ENCODE results near the gene CMTM8.

CMTM8 gene

DNA sequence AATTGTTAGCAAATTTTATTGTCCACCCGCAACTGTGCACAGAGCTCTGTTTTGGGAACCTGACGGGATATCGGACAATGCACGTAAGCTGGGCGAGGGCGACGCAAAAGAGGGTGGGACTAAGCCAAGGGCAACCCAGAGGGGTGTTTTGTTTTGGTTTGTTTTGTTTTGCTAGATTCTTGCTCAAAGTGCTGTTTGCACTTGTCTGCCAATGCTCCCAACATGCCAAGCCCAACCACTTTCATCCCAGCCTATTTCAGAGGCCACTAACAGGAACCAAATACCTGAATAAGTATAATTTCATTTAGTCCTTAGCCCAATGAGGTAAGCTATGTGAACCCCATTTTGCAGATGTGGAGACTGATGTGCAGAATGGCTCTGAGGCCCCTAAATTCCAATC, 143.4 kb downstream of the CMTM8 start:
- ATAC-seq, result no peak

DNA sequence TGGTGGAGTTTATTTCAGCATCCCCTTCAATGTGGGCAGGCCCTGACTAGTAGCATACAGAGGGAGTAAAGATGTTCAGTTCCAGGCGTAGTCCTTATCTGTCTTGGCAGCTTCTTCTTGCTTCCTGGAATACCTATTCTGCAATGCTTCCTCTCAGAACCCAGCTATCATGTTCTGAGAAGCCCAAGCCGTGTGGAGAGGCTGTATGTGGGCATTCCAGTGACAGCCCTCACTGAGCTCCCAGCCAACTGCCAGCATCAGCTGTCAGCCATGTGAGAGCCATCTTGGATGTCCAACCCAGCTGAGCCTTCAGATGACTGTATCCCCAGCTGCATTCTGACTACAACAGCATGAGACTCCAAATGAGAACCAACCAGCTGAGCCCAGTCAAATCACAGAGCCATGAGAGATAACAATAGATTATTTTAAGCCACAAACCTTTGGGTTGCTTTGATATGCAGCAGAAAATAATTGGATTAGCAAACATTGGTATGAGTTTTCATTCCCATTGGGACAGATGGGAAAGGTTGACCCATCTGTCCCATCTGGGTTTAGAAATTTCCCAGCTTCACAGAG, 144.7 kb downstream of the CMTM8 start:
- ATAC-seq, result no peak
- no peak for TF ChIP-seq ARNTL (CRISPR knock-in tag; IDR thresholded peaks at IDR 0.05; ENCODE audit: borderline replicate concordance, low read depth)
- TF ChIP-seq ZNF70 (CRISPR knock-in tag; IDR thresholded peaks at IDR 0.05), result no peak
- TF ChIP-seq ISL1 (CRISPR knock-in tag; IDR thresholded peaks at IDR 0.05), result no peak
- no peak for TF ChIP-seq CSDC2 (CRISPR knock-in tag; IDR thresholded peaks at IDR 0.05)
- no peak for TF ChIP-seq RARB (CRISPR knock-in tag; IDR thresholded peaks at IDR 0.05)
- TF ChIP-seq, protein P1, sequence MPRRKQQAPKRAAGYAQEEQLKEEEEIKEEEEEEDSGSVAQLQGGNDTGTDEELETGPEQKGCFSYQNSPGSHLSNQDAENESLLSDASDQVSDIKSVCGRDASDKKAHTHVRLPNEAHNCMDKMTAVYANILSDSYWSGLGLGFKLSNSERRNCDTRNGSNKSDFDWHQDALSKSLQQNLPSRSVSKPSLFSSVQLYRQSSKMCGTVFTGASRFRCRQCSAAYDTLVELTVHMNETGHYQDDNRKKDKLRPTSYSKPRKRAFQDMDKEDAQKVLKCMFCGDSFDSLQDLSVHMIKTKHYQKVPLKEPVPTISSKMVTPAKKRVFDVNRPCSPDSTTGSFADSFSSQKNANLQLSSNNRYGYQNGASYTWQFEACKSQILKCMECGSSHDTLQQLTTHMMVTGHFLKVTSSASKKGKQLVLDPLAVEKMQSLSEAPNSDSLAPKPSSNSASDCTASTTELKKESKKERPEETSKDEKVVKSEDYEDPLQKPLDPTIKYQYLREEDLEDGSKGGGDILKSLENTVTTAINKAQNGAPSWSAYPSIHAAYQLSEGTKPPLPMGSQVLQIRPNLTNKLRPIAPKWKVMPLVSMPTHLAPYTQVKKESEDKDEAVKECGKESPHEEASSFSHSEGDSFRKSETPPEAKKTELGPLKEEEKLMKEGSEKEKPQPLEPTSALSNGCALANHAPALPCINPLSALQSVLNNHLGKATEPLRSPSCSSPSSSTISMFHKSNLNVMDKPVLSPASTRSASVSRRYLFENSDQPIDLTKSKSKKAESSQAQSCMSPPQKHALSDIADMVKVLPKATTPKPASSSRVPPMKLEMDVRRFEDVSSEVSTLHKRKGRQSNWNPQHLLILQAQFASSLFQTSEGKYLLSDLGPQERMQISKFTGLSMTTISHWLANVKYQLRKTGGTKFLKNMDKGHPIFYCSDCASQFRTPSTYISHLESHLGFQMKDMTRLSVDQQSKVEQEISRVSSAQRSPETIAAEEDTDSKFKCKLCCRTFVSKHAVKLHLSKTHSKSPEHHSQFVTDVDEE (CRISPR knock-in tag; IDR thresholded peaks at IDR 0.05), result no peak
- TF ChIP-seq POU6F1 (CRISPR knock-in tag; IDR thresholded peaks at IDR 0.05; ENCODE audit: borderline replicate concordance, low read depth), result no peak
- TF ChIP-seq ZNF565 (CRISPR knock-in tag; conservative IDR thresholded peaks at IDR 0.05; ENCODE audit: low read depth), result no peak
- TF ChIP-seq ZNF8 (CRISPR knock-in tag; IDR thresholded peaks at IDR 0.05), result no peak
- TF ChIP-seq TOX (CRISPR knock-in tag; IDR thresholded peaks at IDR 0.05; ENCODE audit: borderline replicate concordance), result no peak
- no peak for TF ChIP-seq ESRRG (CRISPR knock-in tag; IDR thresholded peaks at IDR 0.05)
- TF ChIP-seq, protein P2, sequence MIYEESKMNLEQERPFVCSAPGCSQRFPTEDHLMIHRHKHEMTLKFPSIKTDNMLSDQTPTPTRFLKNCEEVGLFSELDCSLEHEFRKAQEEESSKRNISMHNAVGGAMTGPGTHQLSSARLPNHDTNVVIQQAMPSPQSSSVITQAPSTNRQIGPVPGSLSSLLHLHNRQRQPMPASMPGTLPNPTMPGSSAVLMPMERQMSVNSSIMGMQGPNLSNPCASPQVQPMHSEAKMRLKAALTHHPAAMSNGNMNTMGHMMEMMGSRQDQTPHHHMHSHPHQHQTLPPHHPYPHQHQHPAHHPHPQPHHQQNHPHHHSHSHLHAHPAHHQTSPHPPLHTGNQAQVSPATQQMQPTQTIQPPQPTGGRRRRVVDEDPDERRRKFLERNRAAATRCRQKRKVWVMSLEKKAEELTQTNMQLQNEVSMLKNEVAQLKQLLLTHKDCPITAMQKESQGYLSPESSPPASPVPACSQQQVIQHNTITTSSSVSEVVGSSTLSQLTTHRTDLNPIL (CRISPR knock-in tag; IDR thresholded peaks at IDR 0.05; ENCODE audit: low read depth), result no peak
- no peak for TF ChIP-seq SNAI2 (CRISPR knock-in tag; IDR thresholded peaks at IDR 0.05)

More for the DNA sequence above, 143.4 kb downstream of the CMTM8 start:
- TF ChIP-seq, protein P1 (CRISPR knock-in tag; IDR thresholded peaks at IDR 0.05), result no peak
- TF ChIP-seq ZC3H10 (CRISPR knock-in tag; IDR thresholded peaks at IDR 0.05), result no peak
- no peak for TF ChIP-seq SNAI2 (CRISPR knock-in tag; IDR thresholded peaks at IDR 0.05)
- TF ChIP-seq TOX (CRISPR knock-in tag; IDR thresholded peaks at IDR 0.05; ENCODE audit: borderline replicate concordance), result no peak
- TF ChIP-seq PPARA (CRISPR knock-in tag; IDR thresholded peaks at IDR 0.05; ENCODE audit: borderline replicate concordance), result no peak
- no peak for TF ChIP-seq PATZ1 (CRISPR knock-in tag; IDR thresholded peaks at IDR 0.05; ENCODE audit: borderline replicate concordance)
- no peak for TF ChIP-seq POU6F1 (CRISPR knock-in tag; IDR thresholded peaks at IDR 0.05; ENCODE audit: borderline replicate concordance, low read depth)
- TF ChIP-seq RARB (CRISPR knock-in tag; IDR thresholded peaks at IDR 0.05), result no peak

Measured in SK-N-SH treated with all-trans-retinoic acid at 6 μM for 48 hours (cell line).